Skeletal muscle satellite cell (primary cell): ENCODE measurements around the gene FGF22.
"Not testable (repeated sequence)": the region's sequence is repeated elsewhere in the genome, so short reads cannot be mapped to it uniquely, and the experiment has no call there.

Experiments
- H3K27me3 ChIP-seq: 2 replicates; pipeline ENCODE4 v1.7.0; 2013; ENCODE audit warnings: low read length; ENCODE audit not compliant: control insufficient read depth, insufficient read depth
- H3K36me3 ChIP-seq: 2 replicates; pipeline ENCODE4 v1.7.0; 2013; ENCODE audit warnings: mild to moderate bottlenecking, control low read depth, low read length; ENCODE audit not compliant: insufficient read depth
- H3K4me1 ChIP-seq: 2 replicates; pipeline ENCODE4 v1.7.0; 2013; ENCODE audit warnings: low read length; ENCODE audit not compliant: control insufficient read depth, insufficient read depth
- H3K4me2 ChIP-seq: 2 replicates; pipeline ENCODE4 v1.7.0; 2013; ENCODE audit warnings: mild to moderate bottlenecking, low read length
- H3K4me3 ChIP-seq: 2 replicates; pipeline ENCODE4 v1.7.0; 2013; ENCODE audit warnings: low read length
- H3K9ac ChIP-seq: 2 replicates; pipeline ENCODE4 v1.7.0; 2013; ENCODE audit warnings: mild to moderate bottlenecking, low read depth, low read length, moderate library complexity
- H3K9me3 ChIP-seq: replicated peaks from 2 replicates; pipeline ENCODE4 v1.7.0; 2013; ENCODE audit warnings: mild to moderate bottlenecking, control low read depth, low read length

The FGF22 gene

DNA sequence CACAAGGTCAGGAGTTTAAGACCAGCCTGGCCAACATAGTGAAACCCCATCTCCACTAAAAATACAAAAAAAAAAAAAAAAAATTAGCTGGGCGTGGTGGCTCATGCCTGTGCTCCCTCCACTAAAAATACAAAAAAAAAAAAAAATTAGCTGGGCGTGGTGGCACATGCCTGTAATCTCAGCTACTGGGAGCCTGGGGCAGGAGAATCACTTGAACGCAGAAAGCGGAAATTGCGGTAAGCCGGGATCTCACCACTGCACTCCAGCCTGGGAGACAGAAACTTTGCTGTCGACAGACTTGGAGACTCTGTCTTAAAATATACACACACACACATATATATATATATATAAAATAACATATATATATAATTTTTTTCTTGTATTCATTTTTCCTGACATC lies 13.1 kb upstream of the FGF22 start:
- not testable (repeated sequence) for H3K9me3 ChIP-seq, H3K4me3 ChIP-seq, H3K27me3 ChIP-seq, H3K4me2 ChIP-seq, H3K9ac ChIP-seq
- H3K36me3 ChIP-seq = peaks cover 31% of the 10 kb centered on the region
- peaks cover 10% of the 10 kb centered on the region for H3K4me1 ChIP-seq

DNA sequence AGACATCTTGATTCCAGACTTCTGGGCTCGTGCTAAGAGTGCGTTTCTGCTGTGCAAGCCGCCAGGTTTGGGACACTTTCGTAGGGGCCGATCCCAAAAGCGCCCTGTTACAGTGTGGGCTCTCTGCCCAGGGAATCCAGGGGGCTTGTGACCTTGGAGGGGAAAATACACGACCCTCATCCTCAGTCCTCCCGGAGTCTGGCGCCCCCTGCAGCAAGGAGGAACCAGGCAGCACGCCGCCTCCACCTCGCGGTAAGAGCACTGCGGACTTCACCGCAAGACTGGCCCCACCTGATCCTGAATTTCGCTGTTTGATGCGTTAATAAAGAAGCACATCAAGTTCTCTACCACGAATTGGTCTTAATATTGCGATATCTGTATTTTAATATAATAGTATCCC lies 11.5 kb upstream of the FGF22 start:
- no peak overlapping the region for H3K9ac ChIP-seq
- peaks cover 19% of the 10 kb centered on the region for H3K4me1 ChIP-seq
- no peak overlapping the region for H3K4me2 ChIP-seq
- H3K27me3 ChIP-seq = no peaks in the 10 kb centered on the region
- no peaks in the 10 kb centered on the region for H3K9me3 ChIP-seq
- H3K4me3 ChIP-seq = no peak overlapping the region
- H3K36me3 ChIP-seq = peaks cover 21% of the 10 kb centered on the region

DNA sequence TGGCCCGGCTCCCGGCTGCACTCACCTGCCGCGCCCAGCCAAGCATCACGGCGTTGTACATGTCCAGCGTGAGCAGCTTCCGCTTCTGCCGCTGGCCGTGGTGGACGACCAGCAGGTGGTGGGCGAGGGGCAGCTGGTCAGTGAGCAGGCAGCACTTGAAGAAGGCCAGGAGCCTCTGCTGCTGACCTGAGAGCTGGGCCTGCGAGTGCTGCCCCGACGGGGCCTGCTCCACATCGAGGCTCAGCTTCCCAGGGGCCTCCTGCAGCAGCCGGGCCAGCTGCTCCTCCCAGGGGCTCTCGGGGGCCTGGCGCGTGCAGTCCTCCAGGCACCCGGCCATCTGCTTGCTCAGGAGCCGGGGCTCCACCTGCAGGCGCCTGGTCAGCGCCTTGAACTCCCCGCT lies 10.2 kb upstream of the FGF22 start:
- peaks cover 16% of the 10 kb centered on the region for H3K36me3 ChIP-seq
- peaks cover 15% of the 10 kb centered on the region for H3K4me1 ChIP-seq

DNA sequence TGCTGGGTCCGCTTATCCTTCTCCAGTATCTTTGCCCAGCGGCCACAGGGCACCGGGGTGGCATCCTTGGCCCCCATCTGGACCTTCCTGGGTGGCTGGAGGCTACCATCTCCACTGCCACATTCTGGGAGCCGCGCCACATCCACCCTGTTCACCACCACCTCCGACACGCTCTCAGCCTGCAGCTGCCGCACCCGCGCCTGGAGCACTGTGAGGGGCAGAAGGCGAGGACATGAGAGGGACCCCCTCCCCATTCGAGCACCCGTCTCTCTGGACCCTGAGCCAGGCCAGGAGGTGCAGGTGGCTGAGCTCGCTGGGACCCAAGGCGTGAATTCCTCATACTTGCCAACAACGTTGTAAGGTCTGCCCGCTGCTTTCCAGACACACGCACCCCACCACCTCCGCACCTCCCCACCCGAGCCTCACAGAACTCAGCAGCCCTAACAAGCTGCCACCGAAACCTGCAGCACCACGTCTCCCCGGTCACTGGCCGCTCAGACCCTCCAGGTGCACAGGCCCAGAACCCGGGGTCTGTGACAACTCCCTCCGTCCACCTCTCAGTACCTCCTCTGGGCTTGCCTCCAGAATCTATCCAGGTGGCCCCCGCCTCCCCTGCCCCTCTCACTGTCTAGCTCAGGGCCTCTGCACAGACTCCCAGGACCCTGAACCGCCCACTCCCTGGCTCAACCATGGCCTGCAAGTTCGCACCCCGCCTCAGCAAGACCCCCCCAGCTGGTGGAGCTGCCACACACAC lies 9.5 kb upstream of the FGF22 start:
- H3K36me3 ChIP-seq = peaks cover 15% of the 10 kb centered on the region
- no peaks in the 10 kb centered on the region for H3K27me3 ChIP-seq
- peaks cover 15% of the 10 kb centered on the region for H3K4me1 ChIP-seq
- no peak overlapping the region for H3K4me2 ChIP-seq
- H3K4me3 ChIP-seq = no peak overlapping the region
- H3K9ac ChIP-seq = no peak overlapping the region
- H3K9me3 ChIP-seq = no peaks in the 10 kb centered on the region

More for the DNA sequence above, 10.2 kb upstream of the FGF22 start:
- H3K9me3 ChIP-seq, H3K27me3 ChIP-seq, H3K4me3 ChIP-seq, H3K4me2 ChIP-seq, H3K9ac ChIP-seq: not testable (repeated sequence)

DNA sequence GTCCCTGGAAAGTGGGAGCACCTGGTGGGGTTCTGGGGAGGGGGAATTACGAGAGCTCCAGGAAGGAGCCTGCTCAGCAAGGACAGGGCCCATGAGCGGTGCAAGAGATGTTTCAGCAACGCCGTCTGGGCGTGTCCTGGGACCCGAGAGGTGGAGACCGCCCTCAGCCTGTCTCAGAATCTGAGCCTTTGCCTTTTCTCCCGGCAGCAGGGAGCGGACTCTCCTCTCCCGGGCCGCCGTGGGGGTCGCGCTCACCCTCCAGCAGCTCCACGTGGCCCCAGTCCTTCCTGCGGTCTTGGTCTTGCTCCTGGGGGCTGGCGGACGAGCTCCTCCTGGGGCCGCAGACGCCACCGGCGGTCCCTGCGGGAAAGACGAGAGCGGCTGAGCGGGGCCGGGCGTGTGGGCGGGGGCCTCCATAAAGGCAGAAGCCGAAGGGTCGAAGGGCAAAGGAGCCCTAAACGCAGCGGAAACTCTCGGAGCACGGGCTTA lies 7.1 kb upstream of the FGF22 start:
- Histone ChIP-seq H3K4me2 (peak overlapping the region; percentile 100), H3K4me1 (peaks cover 15% of the 10 kb centered on the region), H3K27me3 (no peaks in the 10 kb centered on the region), H3K4me3 (peak overlapping the region; percentile 99), H3K9me3 (no peaks in the 10 kb centered on the region), H3K9ac (peak overlapping the region; percentile 91), H3K36me3 (peaks cover 9% of the 10 kb centered on the region)

DNA sequence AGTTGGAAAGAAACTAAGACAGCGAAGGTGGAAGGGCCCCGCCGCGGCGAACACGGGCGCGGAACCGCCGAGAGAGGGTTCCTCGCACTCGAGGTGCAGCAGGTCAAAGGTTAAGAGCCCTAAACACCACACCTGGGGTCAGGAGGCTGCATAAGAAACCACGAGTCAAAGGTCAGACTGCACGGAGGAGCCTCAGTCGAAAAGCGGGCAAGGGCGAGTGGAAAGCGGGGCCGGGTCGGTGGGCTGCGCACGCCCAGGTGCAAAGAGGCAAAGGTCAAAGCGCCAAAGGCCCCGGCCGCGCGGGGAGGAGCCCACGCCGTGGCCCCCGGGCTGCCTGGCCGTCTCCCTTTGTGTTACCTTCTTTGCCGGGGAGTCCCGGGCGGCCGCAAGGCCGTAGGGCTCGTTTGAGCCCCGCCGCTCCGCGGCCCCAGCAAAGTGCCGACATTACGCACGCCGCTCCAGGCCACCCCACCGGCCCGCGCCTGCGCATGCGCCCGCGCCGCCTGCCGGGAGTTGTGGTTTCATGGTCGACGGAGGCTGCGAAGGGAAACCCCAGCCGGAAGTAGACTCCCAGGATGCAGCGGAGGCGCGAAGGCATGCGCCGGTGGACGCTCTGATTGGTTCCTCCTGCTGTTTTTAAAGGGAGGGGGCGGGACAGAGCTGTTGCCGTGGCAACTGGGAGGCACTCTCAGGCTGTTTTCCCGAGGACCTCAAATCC lies 6.5 kb upstream of the FGF22 start, which contains the start of gene POLRMT:
POLRMT (minus strand) TSS at position 470 of the 718 bp plus-strand sequence; CDS start at position 445, 25 bp downstream.
- H3K9ac ChIP-seq = peak within 1 kb of the TSS; percentile 91
- H3K4me2 ChIP-seq = peak within 1 kb of the TSS; percentile 100
- no peaks in the 10 kb centered on the region for H3K9me3 ChIP-seq
- H3K4me1 ChIP-seq = peaks cover 15% of the 10 kb centered on the region
- H3K36me3 ChIP-seq = peaks cover 6% of the 10 kb centered on the region
- no peaks in the 10 kb centered on the region for H3K27me3 ChIP-seq
- H3K4me3 ChIP-seq = peak within 1 kb of the TSS; percentile 99

DNA sequence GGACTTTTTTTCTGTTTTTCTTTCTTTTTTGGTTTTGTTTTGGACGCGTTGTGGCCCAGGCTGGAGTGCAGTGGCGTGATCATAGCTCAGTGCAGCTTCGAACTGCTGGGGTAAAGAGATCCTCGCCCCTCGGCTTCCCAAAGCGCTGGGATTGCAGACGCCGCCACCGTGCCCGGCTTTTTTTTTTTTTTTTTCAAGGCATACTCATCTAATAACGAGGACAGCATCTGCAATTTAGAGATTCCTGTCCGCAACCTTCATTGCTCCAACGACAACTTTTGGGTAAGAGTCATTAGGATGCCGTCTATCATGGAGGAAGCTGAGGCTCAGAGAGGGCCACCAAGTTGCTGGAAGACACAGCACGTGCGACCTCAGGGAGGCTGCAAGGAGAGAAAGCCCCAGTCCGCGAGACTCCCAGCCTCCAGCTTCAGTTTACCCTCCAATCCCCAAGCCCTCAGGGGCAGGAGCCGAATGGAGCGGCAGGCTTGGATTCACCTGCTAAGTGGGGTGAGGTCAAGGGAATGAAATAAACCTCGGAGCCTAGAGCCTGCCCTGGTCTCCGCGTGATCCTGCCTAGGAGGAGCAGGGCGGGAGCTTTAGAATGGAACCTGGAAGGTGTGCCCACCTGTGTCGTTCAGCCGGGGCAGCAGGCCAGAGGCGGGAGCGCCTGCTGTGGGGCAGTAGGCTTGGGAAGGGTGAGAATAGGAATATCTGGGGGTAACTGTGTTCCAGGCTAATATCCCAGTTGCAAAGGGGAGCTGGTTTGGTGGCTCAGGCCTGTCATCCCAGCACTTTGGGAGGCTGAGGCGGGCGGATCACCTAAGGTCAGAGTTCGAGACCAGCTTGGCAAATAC lies 5.7 kb upstream of the FGF22 start:
- Histone ChIP-seq H3K27me3 (no peaks in the 10 kb centered on the region), H3K4me3 (peak overlapping the region; percentile 99), H3K36me3 (peaks cover 2% of the 10 kb centered on the region), H3K9ac (peak overlapping the region; percentile 87), H3K4me1 (peaks cover 17% of the 10 kb centered on the region), H3K4me2 (peak overlapping the region; percentile 100), H3K9me3 (no peaks in the 10 kb centered on the region)

DNA sequence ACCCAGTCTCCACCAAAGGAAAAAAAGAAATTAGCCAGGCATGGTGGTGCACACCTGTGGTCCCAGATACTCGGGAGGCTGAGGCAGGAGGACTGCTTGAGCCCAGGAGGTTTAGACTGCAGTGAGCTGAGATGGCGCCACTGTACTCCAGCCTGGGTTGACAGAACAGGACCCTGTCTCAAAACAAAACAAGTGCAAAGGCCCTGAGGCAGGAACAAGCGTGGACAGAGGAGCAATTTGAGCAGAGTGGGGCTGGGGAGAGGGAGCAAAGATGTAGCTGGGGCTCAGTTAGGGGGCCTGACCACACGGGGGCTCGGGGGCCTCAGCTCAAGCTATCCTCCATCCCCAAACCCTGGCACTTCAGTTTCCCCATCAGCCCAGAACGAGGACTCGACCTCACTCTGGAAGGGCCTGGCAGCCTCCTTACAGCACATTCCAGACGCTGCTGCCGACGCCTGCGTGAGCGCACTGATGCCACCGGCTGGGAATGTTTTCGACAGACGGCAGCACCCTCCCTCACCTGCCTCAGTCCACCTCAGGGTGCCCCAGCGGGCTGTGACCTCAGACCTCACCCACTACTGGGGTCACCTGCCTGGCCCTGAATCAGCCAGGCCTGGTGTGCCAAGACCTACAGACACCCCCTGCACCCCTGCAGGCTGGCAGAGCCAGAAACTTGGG lies 4.6 kb upstream of the FGF22 start:
- Histone ChIP-seq H3K27me3 (no peaks in the 10 kb centered on the region), H3K4me3 (no peak overlapping the region), H3K4me2 (no peak overlapping the region), H3K9ac (no peak overlapping the region), H3K9me3 (no peaks in the 10 kb centered on the region), H3K4me1 (peaks cover 21% of the 10 kb centered on the region), H3K36me3 (no peaks in the 10 kb centered on the region)

DNA sequence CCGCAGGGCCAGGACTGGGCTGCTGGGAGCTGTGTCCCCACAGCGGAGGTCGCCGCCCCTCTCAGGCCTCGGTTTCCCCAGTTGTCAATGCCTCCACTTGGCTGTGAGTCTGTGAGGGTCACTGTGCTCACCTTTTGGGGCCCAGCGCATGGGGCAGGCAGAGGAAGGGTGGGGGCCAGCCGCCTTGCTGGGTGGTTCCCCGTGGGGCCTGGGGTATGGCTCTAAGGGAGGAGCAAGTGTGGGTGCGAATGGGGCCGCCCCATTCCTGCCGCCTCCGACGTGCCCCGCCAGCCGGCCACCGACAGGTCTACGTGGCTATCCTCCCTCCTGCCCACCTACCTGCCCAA lies 800 bp upstream of the FGF22 start:
- Histone ChIP-seq H3K36me3 (no peaks in the 10 kb centered on the region), H3K4me3 (peak overlapping the region; percentile 70), H3K9me3 (no peaks in the 10 kb centered on the region), H3K4me1 (peaks cover 12% of the 10 kb centered on the region), H3K9ac (peak overlapping the region; percentile 17), H3K4me2 (peak overlapping the region; percentile 88), H3K27me3 (no peaks in the 10 kb centered on the region)

DNA sequence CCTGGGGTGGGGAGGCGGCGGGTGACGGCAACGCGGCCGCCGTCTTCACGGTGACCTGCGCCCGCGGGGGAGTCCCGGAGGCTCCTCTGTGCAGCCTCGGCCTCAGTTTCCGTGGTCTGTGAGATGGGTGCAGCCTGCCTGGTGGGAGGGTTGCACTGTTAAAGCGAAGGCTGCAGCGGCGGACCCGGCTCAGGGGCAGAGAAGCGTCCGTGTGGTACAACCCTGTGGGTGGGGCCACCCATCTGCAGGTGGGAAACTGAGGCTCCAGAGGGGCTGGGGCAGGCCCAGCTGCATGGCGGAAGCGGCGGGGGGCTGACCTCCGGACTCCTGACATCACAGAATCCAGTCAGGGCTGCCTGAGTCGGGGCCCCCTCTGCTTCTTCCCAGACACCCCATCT lies 481 bp downstream of the FGF22 start:
- Histone ChIP-seq H3K9ac (no peak overlapping the region), H3K4me2 (peak overlapping the region; percentile 89), H3K4me1 (peaks cover 6% of the 10 kb centered on the region), H3K4me3 (peak overlapping the region; percentile 68), H3K27me3 (no peaks in the 10 kb centered on the region), H3K36me3 (peaks cover 10% of the 10 kb centered on the region), H3K9me3 (no peaks in the 10 kb centered on the region)
